A549 (cell line): ENCODE measurements around the gene CSF3R. TPM values are rescaled to one million over a fixed set of nuclear protein-coding genes. Genes with fewer than 3 reads are reported as not detected.
"Not testable (repeated sequence)": the region's sequence is repeated elsewhere in the genome, so short reads cannot be mapped to it uniquely, and the experiment has no call there.

Experiments
- ATAC-seq, 2 experiments: fragments of 200-7000 bp in 1 of 2; fragments of >200 bp in 1 of 2; cut with Nextera tagmentation in 1 of 2; cut with Tn5 transposase in 1 of 2; 3 replicates each; pipeline versions ENCODE4 v1.8.0 to v1.9.1; 2018 to 2020; ENCODE audit warnings: mild to moderate bottlenecking in 1 of 2, moderate library complexity in 1 of 2
- CTCF ChIA-PET: fragments of 300-600 bp; sonication (Branson Sonifier 250); formaldehyde crosslinking; extraction: SDS; loops from one replicate; lab custom pipeline; 2021; ENCODE audit warnings: antibody characterized with exemption, inconsistent platforms; lab: Yijun Ruan, JAX
- POLR2A ChIA-PET: fragments of 350-600 bp; formaldehyde crosslinking; extraction: SDS; loops from one replicate; lab custom pipeline; 2021; ENCODE audit warnings: antibody characterized with exemption, inconsistent platforms; lab: Yijun Ruan, JAX
- DNase-seq, 2 experiments: peaks; one replicate each; pipeline versions ENCODE4 v3.0.0 to v3.0.0-alpha.2; 2011 to 2016; ENCODE audit warnings: low read depth in 1 of 2, low spot score in 1 of 2
- FAIRE-seq: peaks from 2 replicates; lab custom pipeline; 2011; peaks lifted over from hg19 to GRCh38; lab: Jason Lieb, UNC
- H3K27ac ChIP-seq, 2 experiments: fragments of >200 bp; sonication (Bioruptor Twin); formaldehyde crosslinking; 3 replicates each; pipeline ENCODE4 v1.5.1; 2016 to 2017
- H3K4me1 ChIP-seq: fragments of >200 bp; sonication (Bioruptor Twin); formaldehyde crosslinking; 3 replicates; pipeline ENCODE4 v1.6.1; 2016
- H3K4me2 ChIP-seq: fragments of >200 bp; sonication (Bioruptor Twin); formaldehyde crosslinking; 3 replicates; pipeline ENCODE4 v1.6.1; 2016
- H3K4me3 ChIP-seq: fragments of >200 bp; sonication (Bioruptor Twin); formaldehyde crosslinking; 3 replicates; pipeline ENCODE4 v1.5.1; 2016
- H3K9me3 ChIP-seq: fragments of >200 bp; sonication (Bioruptor Twin); formaldehyde crosslinking; 3 replicates; pipeline ENCODE4 v1.6.1; 2016
- CBX8 ChIP-seq: fragments of 200-600 bp; sonication (generic); IDR thresholded peaks from 2 replicates; pipeline ENCODE4 v1.6.1; 2016
- CEBPB ChIP-seq, 2 experiments: fragments of >200 bp in 1 of 2; sonication (Bioruptor Twin) in 1 of 2; formaldehyde crosslinking in 1 of 2; IDR thresholded peaks; 2 replicates each; pipeline ENCODE4 v1.6.1; 2012 to 2016
- CHD2 ChIP-seq: fragments of 150-350 bp; IDR thresholded peaks from 2 replicates; pipeline ENCODE4 v1.6.1; 2014; ENCODE audit warnings: low read length; ENCODE audit not compliant: partially characterized antibody
- ESRRA ChIP-seq: fragments of 150-350 bp; IDR thresholded peaks from 2 replicates; pipeline ENCODE4 v1.6.1; 2014; ENCODE audit warnings: mild to moderate bottlenecking, low read length, borderline replicate concordance
- FOXS1 ChIP-seq: fragments of 250-450 bp; sonication (Bioruptor Pico); IDR thresholded peaks from 2 replicates; pipeline ENCODE4 v1.5.0; 2020; ENCODE audit warnings: mild to moderate bottlenecking, moderate library complexity
- HDAC2 ChIP-seq: fragments of 200-600 bp; sonication (generic); IDR thresholded peaks from 2 replicates; pipeline ENCODE4 v1.6.1; 2016
- HOXA7 ChIP-seq: fragments of 250-450 bp; sonication (Bioruptor Pico); IDR thresholded peaks from 2 replicates; pipeline ENCODE4 v1.5.0; 2020; ENCODE audit warnings: mild to moderate bottlenecking, moderate library complexity
- KDM1A ChIP-seq: fragments of 200-600 bp; sonication (generic); IDR thresholded peaks from 2 replicates; pipeline ENCODE4 v1.6.1; 2016; ENCODE audit warnings: low read depth, mild to moderate bottlenecking
- KDM5A ChIP-seq: fragments of 200-600 bp; sonication (generic); IDR thresholded peaks from 2 replicates; pipeline ENCODE4 v1.6.1; 2016; ENCODE audit warnings: antibody characterized with exemption, mild to moderate bottlenecking
- MAFK ChIP-seq: fragments of 450-650 bp; IDR thresholded peaks from 2 replicates; pipeline ENCODE4 v1.6.1; 2014; ENCODE audit not compliant: partially characterized antibody
- MAZ ChIP-seq: fragments of 150-350 bp; IDR thresholded peaks from 2 replicates; pipeline ENCODE4 v1.6.1; 2014; ENCODE audit warnings: antibody characterized with exemption, low read depth, low read length, borderline replicate concordance
- MYC ChIP-seq: IDR thresholded peaks from 2 replicates; pipeline ENCODE4 v1.6.1; 2012; ENCODE audit warnings: mild to moderate bottlenecking, inconsistent platforms, low read length, improper control_type of control experiment, borderline replicate concordance
- NFE2L2 ChIP-seq: fragments of 150-350 bp; conservative IDR thresholded peaks from 2 replicates; pipeline ENCODE4 v1.6.1; 2014; ENCODE audit warnings: low read length
- NR3C1 ChIP-seq: fragments of >200 bp; sonication (Bioruptor Twin); formaldehyde crosslinking; IDR thresholded peaks from 3 replicates; pipeline ENCODE4 v1.6.1; 2017
- POLR2A ChIP-seq: IDR thresholded peaks from 2 replicates; pipeline ENCODE4 v1.6.1; 2012; ENCODE audit warnings: mild to moderate bottlenecking, low read length
- RAD21 ChIP-seq, 2 experiments: fragments of >200 bp in 1 of 2; sonication (Bioruptor Twin) in 1 of 2; formaldehyde crosslinking in 1 of 2; IDR thresholded peaks in 1 of 2; conservative IDR thresholded peaks in 1 of 2; 2 replicates in 1 of 2; 3 replicates in 1 of 2; pipeline ENCODE4 v1.6.1; 2012 to 2018; ENCODE audit warnings: inconsistent platforms in 1 of 2
- RCOR1 ChIP-seq: fragments of 150-350 bp; IDR thresholded peaks from 2 replicates; pipeline ENCODE4 v1.6.1; 2014; ENCODE audit warnings: antibody characterized with exemption, low read length, low read depth
- RFX5 ChIP-seq: fragments of 450-650 bp; IDR thresholded peaks from 2 replicates; pipeline ENCODE4 v1.7.1; 2014; ENCODE audit warnings: antibody characterized with exemption, mild to moderate bottlenecking, moderate library complexity
- RNF2 ChIP-seq: fragments of 200-600 bp; sonication (generic); IDR thresholded peaks from 2 replicates; pipeline ENCODE4 v1.6.1; 2016; ENCODE audit warnings: low read depth, mild to moderate bottlenecking, antibody characterized with exemption, moderate library complexity, borderline replicate concordance
- SMC3 ChIP-seq: fragments of >200 bp; sonication (Bioruptor Twin); formaldehyde crosslinking; IDR thresholded peaks from 3 replicates; pipeline ENCODE4 v1.6.1; 2018; ENCODE audit warnings: inconsistent platforms
- SREBF2 ChIP-seq: fragments of 450-650 bp; IDR thresholded peaks from 2 replicates; pipeline ENCODE4 v1.6.1; 2014; ENCODE audit warnings: mild to moderate bottlenecking, moderate library complexity
- TP53 ChIP-seq: fragments of 250-450 bp; sonication (Bioruptor Pico); IDR thresholded peaks from 2 replicates; pipeline ENCODE4 v1.5.0; 2021; ENCODE audit warnings: mild to moderate bottlenecking, moderate library complexity
- ZNF302 ChIP-seq: fragments of 250-450 bp; sonication (Bioruptor Pico); IDR thresholded peaks from 2 replicates; pipeline ENCODE4 v1.9.0; 2021; ENCODE audit warnings: inconsistent platforms, mild to moderate bottlenecking, moderate library complexity
- ZSCAN20 ChIP-seq: fragments of 250-450 bp; sonication (Bioruptor Pico); IDR thresholded peaks from 2 replicates; pipeline ENCODE4 v1.8.0; 2022; ENCODE audit warnings: mild to moderate bottlenecking, moderate library complexity
- WGBS: methylation state at CpG from one replicate; pipeline ENCODE4 v1.1.6; 2017; ENCODE audit errors: missing lambda C conversion rate; 5-methylcytosine and 5-hydroxymethylcytosine counted together
- polyA plus RNA-seq, 4 experiments: library from polyadenylated mRNA; depleted of rRNA in 3 of 4; stranded (reverse); fragments of >200 nt; fragmentation: RNase III in 1 of 4; extraction: RNeasy Plus Mini Kit Qiagen cat#74134 plus additional on column Dnase treatment in 1 of 4; gene quantifications; 2 replicates in 3 of 4; 3 replicates in 1 of 4; pipeline ENCODE4 v1.2.3, GENCODE V29; 2011 to 2017
- TF ChIP-seq, protein P1 (sequence below): fragments of 200-600 bp; sonication (generic); IDR thresholded peaks from 2 replicates; pipeline ENCODE4 v1.6.1; 2016; ENCODE audit warnings: antibody characterized with exemption, mild to moderate bottlenecking, moderate library complexity

The CSF3R gene
- polyA plus RNA-seq, 2 of the 4 experiments (the other 2 are of a cell fraction), result not detected

GRCh38 chr1:36503159-36503558, 20.4 kb upstream of the CSF3R start:
- H3K4me2 ChIP-seq, result no peak overlapping the region
- DNase-seq, result no peak
- CTCF ChIA-PET, result interaction anchor here (1.1 kb wide), 1 partner anchor 13 kb away, joined by 3 read pairs; no protein-coding TSS in a partner anchor
- POLR2A ChIA-PET, result no interaction called here
- WGBS, result 7% methylated on average over 1 of the region's 1 CpG
- H3K27ac ChIP-seq, result no peak overlapping the region
- H3K4me3 ChIP-seq, result no peak overlapping the region
- H3K9me3 ChIP-seq, result no peaks in the 10 kb centered on the region
- no peak for ATAC-seq
- H3K4me1 ChIP-seq, result 0 out of 3 replicates have a peak, but pooled peaks cover 2% of the 10 kb centered on the region
- TF ChIP-seq CHD2 (no peak), ESRRA (no peak), HDAC2 (no peak), CEBPB (IDR thresholded peaks at IDR 0.05) (no peak)
- TF ChIP-seq, protein P1, sequence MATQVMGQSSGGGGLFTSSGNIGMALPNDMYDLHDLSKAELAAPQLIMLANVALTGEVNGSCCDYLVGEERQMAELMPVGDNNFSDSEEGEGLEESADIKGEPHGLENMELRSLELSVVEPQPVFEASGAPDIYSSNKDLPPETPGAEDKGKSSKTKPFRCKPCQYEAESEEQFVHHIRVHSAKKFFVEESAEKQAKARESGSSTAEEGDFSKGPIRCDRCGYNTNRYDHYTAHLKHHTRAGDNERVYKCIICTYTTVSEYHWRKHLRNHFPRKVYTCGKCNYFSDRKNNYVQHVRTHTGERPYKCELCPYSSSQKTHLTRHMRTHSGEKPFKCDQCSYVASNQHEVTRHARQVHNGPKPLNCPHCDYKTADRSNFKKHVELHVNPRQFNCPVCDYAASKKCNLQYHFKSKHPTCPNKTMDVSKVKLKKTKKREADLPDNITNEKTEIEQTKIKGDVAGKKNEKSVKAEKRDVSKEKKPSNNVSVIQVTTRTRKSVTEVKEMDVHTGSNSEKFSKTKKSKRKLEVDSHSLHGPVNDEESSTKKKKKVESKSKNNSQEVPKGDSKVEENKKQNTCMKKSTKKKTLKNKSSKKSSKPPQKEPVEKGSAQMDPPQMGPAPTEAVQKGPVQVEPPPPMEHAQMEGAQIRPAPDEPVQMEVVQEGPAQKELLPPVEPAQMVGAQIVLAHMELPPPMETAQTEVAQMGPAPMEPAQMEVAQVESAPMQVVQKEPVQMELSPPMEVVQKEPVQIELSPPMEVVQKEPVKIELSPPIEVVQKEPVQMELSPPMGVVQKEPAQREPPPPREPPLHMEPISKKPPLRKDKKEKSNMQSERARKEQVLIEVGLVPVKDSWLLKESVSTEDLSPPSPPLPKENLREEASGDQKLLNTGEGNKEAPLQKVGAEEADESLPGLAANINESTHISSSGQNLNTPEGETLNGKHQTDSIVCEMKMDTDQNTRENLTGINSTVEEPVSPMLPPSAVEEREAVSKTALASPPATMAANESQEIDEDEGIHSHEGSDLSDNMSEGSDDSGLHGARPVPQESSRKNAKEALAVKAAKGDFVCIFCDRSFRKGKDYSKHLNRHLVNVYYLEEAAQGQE, result no peak
- TF ChIP-seq, all 56 proteins: peak for 0
- FAIRE-seq, result no peak

DNA sequence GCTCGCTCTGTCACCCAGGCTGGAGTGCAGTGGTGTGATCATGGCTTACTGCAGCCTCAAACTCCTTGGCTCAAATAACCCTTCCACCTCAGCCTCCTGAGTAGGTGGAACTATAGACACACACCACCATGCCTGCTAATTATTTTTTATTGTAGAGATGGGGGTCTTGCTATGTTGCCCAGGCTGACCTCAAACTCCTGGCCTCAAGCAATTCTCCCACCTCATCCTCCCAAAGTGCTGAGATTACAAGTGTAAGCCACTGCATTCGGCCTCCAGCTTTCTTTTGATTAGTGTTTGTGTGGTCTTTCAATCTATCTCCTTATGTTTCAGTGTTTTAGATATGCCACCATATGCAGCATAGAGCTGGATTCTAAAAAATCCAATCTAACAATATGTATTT, 19.9 kb upstream of the CSF3R start:
- no peaks in the 10 kb centered on the region for H3K9me3 ChIP-seq
- ATAC-seq, result no peak
- TF ChIP-seq, protein P1, result no peak
- TF ChIP-seq MAFK (no peak), RAD21 (conservative IDR thresholded peaks at IDR 0.05 in 1 of 2, IDR thresholded peaks at IDR 0.05 in 1 of 2) (no peak), KDM1A (no peak), POLR2A (no peak), ZSCAN20 (CRISPR knock-in tag) (no peak), NR3C1 (no peak), RFX5 (no peak)
- CTCF ChIA-PET, result interaction anchor here (1.1 to 2.3 kb wide), 2 partner anchors 12 to 14 kb away, joined by 4 to 15 read pairs; no protein-coding TSS in a partner anchor
- H3K4me1 ChIP-seq, result 0 out of 3 replicates have a peak, but pooled peaks cover 2% of the 10 kb centered on the region
- no peak overlapping the region for H3K4me2 ChIP-seq
- no peak overlapping the region for H3K27ac ChIP-seq
- WGBS, result 72% methylated on average over 2 of the region's 2 CpGs
- DNase-seq, result no peak
- POLR2A ChIA-PET, result no interaction called here
- no peak for FAIRE-seq
- no peak overlapping the region for H3K4me3 ChIP-seq

GRCh38 chr1:36501911-36502310, 19.2 kb upstream of the CSF3R start:
- ATAC-seq, H3K4me1 ChIP-seq, H3K4me2 ChIP-seq, FAIRE-seq, POLR2A ChIA-PET, DNase-seq, H3K9me3 ChIP-seq, H3K4me3 ChIP-seq, H3K27ac ChIP-seq: not testable (repeated sequence)
- CTCF ChIA-PET, result interaction anchor here (1.1 to 2.3 kb wide), 2 partner anchors 13 to 14 kb away, joined by 4 to 15 read pairs; no protein-coding TSS in a partner anchor
- WGBS, result 86% methylated on average over 4 of the region's 4 CpGs

DNA sequence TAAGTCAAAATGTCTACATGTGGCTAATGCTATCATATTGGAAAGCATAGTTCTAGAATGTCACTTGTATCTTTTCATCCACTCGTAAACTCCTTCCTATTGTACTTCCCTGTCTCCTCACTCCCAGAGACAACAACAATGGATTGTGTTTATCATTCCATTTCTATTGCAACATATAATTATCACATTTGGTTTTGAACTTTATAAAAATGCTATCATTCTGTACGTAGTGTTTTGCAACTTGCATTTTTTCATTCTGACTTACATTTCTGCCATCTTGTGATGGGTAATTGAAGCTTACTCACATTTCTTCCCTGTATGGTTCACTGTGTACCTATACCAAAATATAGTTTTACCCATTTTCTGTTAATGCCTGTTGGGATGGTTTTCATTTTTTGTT, 14.5 kb upstream of the CSF3R start:
- Histone ChIP-seq H3K9me3 (no peaks in the 10 kb centered on the region), H3K27ac (no peak overlapping the region), H3K4me1 (no peaks in the 10 kb centered on the region), H3K4me3 (no peak overlapping the region), H3K4me2 (no peak overlapping the region)
- DNase-seq (no peak), ATAC-seq (no peak), FAIRE-seq (no peak)
- WGBS, result 64% methylated on average over 2 of the region's 2 CpGs
- CTCF ChIA-PET, result interaction anchor here (1.0 to 1.9 kb wide), 2 partner anchors 19 to 28 kb away, joined by 4 to 5 read pairs; no protein-coding TSS in a partner anchor
- POLR2A ChIA-PET, result no interaction called here
- TF ChIP-seq POLR2A (no peak), ZSCAN20 (CRISPR knock-in tag) (no peak), FOXS1 (no peak), MAZ (no peak), NR3C1 (no peak), HDAC2 (no peak), SREBF2 (no peak), KDM5A (no peak), NFE2L2 (no peak), TP53 (CRISPR knock-in tag) (no peak), MYC (no peak), SMC3 (no peak), RNF2 (no peak), HOXA7 (no peak), ESRRA (no peak), CBX8 (no peak), ZNF302 (CRISPR knock-in tag) (no peak), RCOR1 (no peak)
